Measurements from ENCODE around the gene EFS.
"Not testable (repeated sequence)": the region's sequence is repeated elsewhere in the genome, so short reads cannot be mapped to it uniquely, and the experiment has no call there.

Gene EFS

DNA sequence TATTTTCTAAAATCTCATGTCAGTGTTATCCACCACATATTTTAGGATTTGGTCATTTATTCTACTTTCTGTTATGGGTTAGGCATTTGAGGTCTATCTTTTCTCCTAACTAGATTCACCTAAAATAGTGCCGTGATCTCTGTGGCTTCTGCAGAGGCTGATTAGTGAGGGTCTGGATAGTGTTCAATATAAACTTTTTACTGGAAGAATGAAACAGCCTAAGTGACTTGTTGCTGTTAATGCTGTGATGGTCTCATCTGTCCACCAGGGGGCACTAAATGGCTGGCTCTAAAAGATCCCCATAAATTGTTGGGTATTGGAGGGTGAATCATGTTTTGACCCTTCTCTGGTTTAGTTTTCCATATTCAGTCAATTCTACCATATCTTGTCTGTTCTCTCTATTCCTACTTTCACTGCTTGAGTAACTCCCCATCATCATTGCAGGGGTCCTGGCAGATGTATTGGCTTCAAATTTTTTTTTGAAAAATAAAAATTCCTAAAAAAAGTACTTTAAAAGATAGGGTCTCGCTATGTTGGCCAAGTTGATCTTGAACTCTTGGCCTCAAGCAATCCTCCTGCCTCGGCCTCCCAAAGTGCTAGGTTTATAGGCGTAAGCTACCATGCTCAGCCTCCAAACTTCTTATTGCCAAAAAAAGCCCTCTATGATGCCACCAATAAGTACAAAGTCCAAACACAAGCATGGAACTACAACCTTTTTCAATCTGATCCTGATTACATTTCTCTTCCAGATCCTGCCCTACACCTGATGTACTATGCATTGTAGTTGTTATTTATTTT lies 36.8 kb downstream of the EFS start:
- DNase-seq (ENCODE audit: low read depth in 2 of 2): peak; percentile 49 to 61

GRCh38 chr14:23326491-23327332 lies 38.3 kb downstream of the EFS start:
- no peak for DNase-seq (ENCODE audit: low read depth in 2 of 2)

DNA sequence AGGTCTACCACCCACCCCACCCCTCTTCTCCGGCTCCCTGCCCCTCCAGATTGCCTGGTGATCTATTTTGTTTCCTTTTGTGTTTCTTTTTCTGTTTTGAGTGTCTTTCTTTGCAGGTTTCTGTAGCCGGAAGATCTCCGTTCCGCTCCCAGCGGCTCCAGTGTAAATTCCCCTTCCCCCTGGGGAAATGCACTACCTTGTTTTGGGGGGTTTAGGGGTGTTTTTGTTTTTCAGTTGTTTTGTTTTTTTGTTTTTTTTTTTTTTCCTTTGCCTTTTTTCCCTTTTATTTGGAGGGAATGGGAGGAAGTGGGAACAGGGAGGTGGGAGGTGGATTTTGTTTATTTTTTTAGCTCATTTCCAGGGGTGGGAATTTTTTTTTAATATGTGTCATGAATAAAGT lies 39.2 kb downstream of the EFS start:
- DNase-seq (ENCODE audit: low read depth in 2 of 2): not testable (repeated sequence)

- DNase-seq (ENCODE audit: low read depth in 2 of 2): no peak
Observed at GRCh38 chr14:23324993-23325392, 40.0 kb downstream of the EFS start.

- DNase-seq (ENCODE audit: low read depth in 2 of 2): no peak
Observed at GRCh38 chr14:23324455-23324846, 40.5 kb downstream of the EFS start.

- DNase-seq (ENCODE audit: low read depth in 2 of 2): no peak
Observed at GRCh38 chr14:23323838-23324454, 41.0 kb downstream of the EFS start.

DNA sequence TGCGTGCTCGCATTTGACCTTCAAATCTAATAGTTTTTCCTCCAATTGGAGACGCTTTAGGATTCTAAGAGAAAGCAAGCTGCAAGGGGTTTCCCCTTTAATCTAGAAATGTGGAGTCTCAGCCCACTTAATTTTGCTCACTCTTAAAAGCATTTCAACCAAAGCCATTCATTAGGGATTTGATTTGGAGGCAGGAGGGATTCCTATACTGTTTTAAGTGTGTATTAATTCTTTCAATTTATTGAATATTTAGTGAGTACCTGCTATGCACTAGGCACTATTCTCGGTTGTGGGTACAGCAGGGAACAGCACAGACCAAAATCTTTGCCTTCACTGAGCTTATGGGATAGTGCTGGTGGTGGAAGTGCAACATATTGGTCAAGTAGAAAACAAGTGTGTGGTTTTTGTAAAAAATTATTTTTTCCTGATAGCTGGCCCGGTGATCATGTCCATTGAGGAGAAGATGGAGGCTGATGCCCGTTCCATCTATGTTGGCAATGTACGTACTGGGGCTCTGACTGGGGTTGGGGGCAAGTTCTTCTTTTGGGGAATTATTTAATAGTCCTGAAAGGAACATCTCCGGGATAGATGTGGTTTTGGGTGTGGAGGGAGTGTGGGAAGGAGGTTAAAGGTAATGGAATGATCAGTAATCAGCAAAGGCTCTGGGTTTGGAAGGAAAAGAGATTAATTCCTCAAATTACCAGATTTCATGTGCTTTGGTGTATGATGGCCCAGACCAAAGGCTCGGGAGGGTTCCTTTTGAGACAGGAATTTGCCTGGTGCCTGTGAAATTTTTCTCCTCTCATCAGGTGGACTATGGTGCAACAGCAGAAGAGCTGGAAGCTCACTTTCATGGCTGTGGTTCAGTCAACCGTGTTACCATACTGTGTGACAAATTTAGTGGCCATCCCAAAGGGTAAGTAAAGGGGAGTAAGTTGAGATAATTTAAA lies 42.1 kb downstream of the EFS start:
- no peak for DNase-seq (ENCODE audit: low read depth in 2 of 2)

DNA sequence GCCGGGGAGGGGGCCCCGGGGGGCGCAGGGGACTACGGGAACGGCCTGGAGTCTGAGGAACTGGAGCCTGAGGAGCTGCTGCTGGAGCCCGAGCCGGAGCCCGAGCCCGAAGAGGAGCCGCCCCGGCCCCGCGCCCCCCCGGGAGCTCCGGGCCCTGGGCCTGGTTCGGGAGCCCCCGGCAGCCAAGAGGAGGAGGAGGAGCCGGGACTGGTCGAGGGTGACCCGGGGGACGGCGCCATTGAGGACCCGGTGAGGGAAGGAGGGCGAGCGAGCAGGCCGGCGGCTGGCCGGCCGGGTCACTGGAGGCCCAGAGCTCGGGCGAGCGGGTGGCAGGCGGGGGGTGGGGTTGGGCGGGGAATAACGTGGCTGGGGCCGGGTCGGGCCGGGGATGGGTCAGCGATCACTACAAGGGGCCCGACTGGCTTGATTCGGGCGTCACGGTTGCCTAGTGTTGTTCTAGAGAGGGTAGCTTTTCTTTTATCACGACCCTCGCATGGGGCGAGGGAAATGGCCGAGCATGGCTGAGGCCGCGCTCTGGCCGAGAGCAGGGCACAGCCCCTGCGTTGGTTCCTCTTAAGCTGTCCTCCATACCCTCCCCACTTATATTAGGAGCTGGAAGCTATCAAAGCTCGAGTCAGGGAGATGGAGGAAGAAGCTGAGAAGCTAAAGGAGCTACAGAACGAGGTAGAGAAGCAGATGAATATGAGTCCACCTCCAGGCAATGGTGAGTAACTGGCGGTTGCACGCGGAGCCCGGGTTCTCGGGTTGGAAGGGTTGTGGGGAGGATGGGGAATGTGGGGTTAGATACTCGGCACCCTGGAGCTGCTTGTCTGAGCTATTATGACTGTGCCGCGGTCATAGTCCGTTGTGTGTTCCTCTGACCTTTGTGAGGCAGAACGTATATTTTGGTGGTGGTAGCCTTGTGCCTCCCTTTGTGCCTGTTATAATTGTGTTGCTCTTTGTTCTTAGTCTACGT lies 43.1 kb downstream of the EFS start:
- DNase-seq (ENCODE audit: low read depth in 2 of 2): peak; percentile 56 to 66

- DNase-seq (ENCODE audit: low read depth in 2 of 2): peak; percentile 95 to 98
Observed at GRCh38 chr14:23320584-23321571, 44.1 kb downstream of the EFS start, which contains the start of gene PABPN1. Gene PABPN1 (plus strand): TSS chr14:23321457. CDS start chr14:23321470, 13 bp downstream.

DNA sequence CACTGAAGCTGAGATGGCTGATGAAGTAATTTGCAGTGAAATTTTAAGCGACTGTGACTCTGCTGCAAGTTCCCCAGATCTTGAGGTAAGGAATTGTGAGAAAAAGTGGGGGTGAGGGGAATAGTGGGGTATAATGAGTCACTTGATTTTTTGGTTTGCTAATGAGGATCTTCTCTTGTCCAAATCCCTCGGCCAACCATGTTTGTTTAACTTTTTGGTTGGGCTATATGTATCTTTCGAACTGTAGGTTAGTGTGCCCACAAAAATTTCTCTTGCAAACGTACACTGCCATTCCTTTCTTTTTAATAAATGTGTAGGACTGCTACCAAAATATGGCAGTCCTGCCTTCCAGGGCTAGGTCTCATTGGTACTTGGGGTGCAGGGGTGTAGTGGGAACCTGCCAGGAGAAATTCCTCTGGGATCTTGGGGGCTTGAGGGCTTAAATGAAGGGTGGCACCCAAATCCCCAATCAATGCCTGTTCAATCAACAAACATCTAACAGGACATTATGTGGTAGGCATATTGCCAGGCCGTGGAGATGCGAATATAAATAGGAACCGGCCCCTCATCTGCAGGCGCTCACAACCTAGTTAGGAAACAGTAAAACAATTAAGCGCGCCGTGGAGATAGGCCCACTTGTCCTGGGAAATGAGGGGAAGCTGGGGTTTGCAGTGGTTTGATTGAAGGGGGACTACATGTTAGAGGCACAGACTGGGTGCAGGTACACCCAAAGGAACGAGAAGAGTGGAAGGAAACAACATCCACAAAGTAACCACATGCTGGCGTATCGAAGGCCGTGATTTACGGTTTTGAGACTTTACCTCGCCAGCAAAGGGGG lies 45.0 kb downstream of the EFS start:
- no peak for DNase-seq (ENCODE audit: low read depth in 2 of 2)

- DNase-seq (ENCODE audit: low read depth in 2 of 2): no peak
Observed at GRCh38 chr14:23316300-23316699, 48.7 kb downstream of the EFS start.

DNA sequence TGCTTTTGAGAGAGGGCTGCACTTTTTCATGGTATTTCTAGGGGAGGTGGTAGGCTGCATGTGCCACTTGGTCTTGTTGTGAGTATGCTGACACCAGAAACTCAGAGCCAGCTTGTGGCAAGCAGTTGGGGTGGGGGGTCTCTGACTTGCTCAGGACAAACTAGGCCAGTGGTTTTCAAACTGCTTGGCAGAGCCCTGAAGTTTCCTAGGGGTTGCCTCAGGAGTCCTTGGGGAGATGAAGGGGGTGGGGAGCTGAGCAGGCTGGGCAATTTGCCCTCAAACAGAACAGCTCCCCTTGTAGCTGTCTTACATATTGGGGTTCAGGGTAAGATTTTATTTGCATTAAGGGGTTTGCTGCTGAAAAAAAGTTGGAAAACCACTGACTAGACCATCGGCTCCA lies 54.4 kb downstream of the EFS start:
- DNase-seq (ENCODE audit: low read depth in 2 of 2): no peak

DNA sequence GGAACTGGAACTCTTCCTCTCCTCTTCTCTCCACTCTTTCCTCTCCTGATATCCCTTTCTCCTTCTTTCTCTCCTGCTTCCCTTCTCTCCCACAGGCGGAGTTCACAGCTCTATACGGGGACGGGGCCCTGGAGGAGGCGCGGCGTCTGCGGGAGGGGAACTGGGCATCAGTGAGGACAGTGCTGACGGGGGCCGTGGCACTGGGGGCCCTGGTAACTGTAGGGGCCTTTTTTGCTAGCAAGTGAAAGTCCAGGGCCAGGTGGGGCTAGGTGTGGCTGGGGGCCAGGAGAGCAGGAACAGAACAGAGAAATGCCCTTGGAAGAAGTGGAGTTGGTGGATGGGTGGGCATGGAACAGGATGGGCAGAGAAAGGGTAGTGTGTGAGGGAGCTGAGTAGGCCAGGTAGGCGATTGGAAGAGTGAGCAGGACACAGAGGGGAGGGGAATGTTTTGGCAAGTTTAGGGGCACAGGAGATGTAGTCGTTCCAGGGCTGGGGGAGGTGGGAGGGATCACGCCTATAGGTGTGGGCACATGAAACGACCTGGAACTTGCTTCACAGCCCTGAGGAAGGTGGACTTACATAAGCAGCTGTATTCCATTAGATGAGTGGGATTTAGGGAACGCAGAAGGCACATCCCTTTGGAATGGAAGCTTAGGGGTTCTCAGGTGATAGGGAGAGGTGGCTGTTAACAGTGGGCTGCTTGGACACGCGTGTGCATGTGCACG lies 56.1 kb downstream of the EFS start:
- DNase-seq (ENCODE audit: low read depth in 2 of 2): no peak

GRCh38 chr14:23307687-23308644 lies 57.0 kb downstream of the EFS start:
- no peak for DNase-seq (ENCODE audit: low read depth in 2 of 2)

GRCh38 chr14:23307146-23307530 lies 57.8 kb downstream of the EFS start:
- no peak for DNase-seq (ENCODE audit: low read depth in 2 of 2)

Measured in stimulated activated CD4-positive, alpha-beta T cell treated with anti-CD3 and anti-CD28 coated beads, Interleukin-15, amount 100 ng/mL, for 48 hours (primary cell).